CD4-positive, CD25-positive, alpha-beta regulatory T cell (primary cell): Measurements from ENCODE around the gene TXLNA. TPM values are rescaled to one million over a fixed set of nuclear protein-coding genes. Genes with fewer than 3 reads are reported as not detected.

Experiments
- ATAC-seq, 2 donors: fragments of 150-1000 bp; cut with Tn5 transposase; one replicate each; pipeline ENCODE4 v1.10.0; 2021; ENCODE audit warnings: low read depth in 2 of 2, moderate number of reproducible peaks in 2 of 2, moderate library complexity in 1 of 2
- DNase-seq, 3 donors: peaks; one replicate each; pipeline versions ENCODE4 v3.0.0 to v3.0.0-alpha.2; 2012 to 2022; ENCODE audit warnings: mixed read lengths in 1 of 3
- H3K27ac ChIP-seq: one replicate; pipeline ENCODE4 v1.7.0; 2013; ENCODE audit warnings: mild to moderate bottlenecking, low read length; ENCODE audit not compliant: insufficient read depth, poor library complexity, severe bottlenecking
- H3K27me3 ChIP-seq: one replicate; pipeline ENCODE4 v1.7.0; 2013; ENCODE audit warnings: low read length; ENCODE audit not compliant: control insufficient read depth, insufficient read depth
- H3K36me3 ChIP-seq: one replicate; pipeline ENCODE4 v1.7.0; 2013; ENCODE audit warnings: mild to moderate bottlenecking, low read length, moderate library complexity; ENCODE audit not compliant: control insufficient read depth, insufficient read depth
- H3K4me1 ChIP-seq: 2 replicates; pipeline ENCODE4 v1.7.0; 2013; ENCODE audit warnings: mild to moderate bottlenecking, low read length; ENCODE audit not compliant: insufficient read depth, control insufficient read depth, poor library complexity, severe bottlenecking
- H3K4me3 ChIP-seq: one replicate; pipeline ENCODE4 v1.7.0; 2013; ENCODE audit warnings: low read depth, mild to moderate bottlenecking, low read length, moderate library complexity
- H3K9me3 ChIP-seq, 2 experiments: 1 replicate in 1 of 2; 2 replicates in 1 of 2; pipeline ENCODE4 v1.7.0; 2013; ENCODE audit warnings: low read length in 2 of 2, mild to moderate bottlenecking in 1 of 2, moderate library complexity in 1 of 2; ENCODE audit not compliant: control insufficient read depth in 2 of 2
- H3K27ac Mint-ChIP-seq, 3 donors: one replicate each; pipeline ENCODE4 v1.8.0; 2020 to 2022; ENCODE audit warnings: mild to moderate bottlenecking in 3 of 3, mixed read lengths in 3 of 3, moderate library complexity in 2 of 3
- H3K27me3 Mint-ChIP-seq: one replicate; pipeline ENCODE4 v1.8.0; 2022; ENCODE audit warnings: mild to moderate bottlenecking, mixed read lengths
- H3K36me3 Mint-ChIP-seq: one replicate; pipeline ENCODE4 v1.8.0; 2020; ENCODE audit warnings: mixed read lengths
- H3K4me1 Mint-ChIP-seq, 4 donors: one replicate each; pipeline ENCODE4 v1.8.0; 2020 to 2022; ENCODE audit warnings: mixed read lengths in 4 of 4, mild to moderate bottlenecking in 1 of 4
- H3K4me3 Mint-ChIP-seq, 4 donors: one replicate each; pipeline ENCODE4 v1.8.0; 2020 to 2022; ENCODE audit warnings: mild to moderate bottlenecking in 4 of 4, mixed read lengths in 4 of 4, moderate library complexity in 3 of 4
- H3K9me3 Mint-ChIP-seq, 7 donors: one replicate each; pipeline ENCODE4 v1.8.0; 2020 to 2022; ENCODE audit warnings: mixed read lengths in 7 of 7, mild to moderate bottlenecking in 3 of 7, moderate library complexity in 2 of 7
- polyA plus RNA-seq, 4 donors: library from polyadenylated mRNA; unstranded; fragments of 300-500 nt; fragmentation: Illumina TruSeq; gene quantifications; one replicate each; pipeline ENCODE4 v1.2.3, GENCODE V29; 2021
- total RNA-seq: library from RNA; stranded (reverse); gene quantifications from one replicate; pipeline ENCODE4 v1.2.3, GENCODE V29; 2022

Gene TXLNA
- total and polyA plus RNA-seq, 5 donors from 2014 or later: 22.4 to 30.9 (median 25.0) TPM

DNA sequence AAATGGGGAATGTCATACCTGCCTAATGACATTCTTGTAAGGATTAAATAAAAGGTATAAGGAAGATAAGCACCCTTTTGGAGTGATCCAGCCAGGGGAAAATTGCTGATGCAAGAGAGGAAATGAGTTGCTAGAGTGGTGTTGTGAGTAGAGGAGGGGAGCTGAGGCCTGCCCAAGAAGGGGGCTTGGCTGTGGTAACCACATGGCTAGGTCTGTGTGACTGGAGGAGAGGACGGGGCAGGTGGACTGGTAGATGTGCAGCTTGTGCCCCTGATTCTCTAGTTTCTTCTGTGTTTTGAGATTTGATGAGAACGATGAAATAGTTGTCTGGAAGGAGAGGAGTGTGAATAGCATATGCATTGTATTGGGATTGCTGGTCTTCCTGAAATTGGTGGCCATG, 6.6 kb downstream of the TXLNA start:
- H3K27ac Mint-ChIP-seq: peak overlapping the region in 2 of 3 donors; percentile 37 to 61
- ATAC-seq (no peak), DNase-seq (no peak)
- no peak overlapping the region for H3K4me3 Mint-ChIP-seq
- peaks cover 26% of the 10 kb centered on the region for H3K4me1 ChIP-seq
- no peak overlapping the region for H3K4me3 ChIP-seq
- no peaks in the 10 kb centered on the region for H3K9me3 Mint-ChIP-seq
- no peak overlapping the region for H3K27ac ChIP-seq
- no peaks in the 10 kb centered on the region for H3K27me3 Mint-ChIP-seq
- peaks cover 11 to 49% (median 40%) of the 10 kb centered on the region in 4 donors for H3K4me1 Mint-ChIP-seq
- no peaks in the 10 kb centered on the region for H3K27me3 ChIP-seq
- no peaks in the 10 kb centered on the region for H3K9me3 ChIP-seq
- H3K36me3 ChIP-seq: peaks cover 67% of the 10 kb centered on the region
- H3K36me3 Mint-ChIP-seq: peaks cover 54% of the 10 kb centered on the region

DNA sequence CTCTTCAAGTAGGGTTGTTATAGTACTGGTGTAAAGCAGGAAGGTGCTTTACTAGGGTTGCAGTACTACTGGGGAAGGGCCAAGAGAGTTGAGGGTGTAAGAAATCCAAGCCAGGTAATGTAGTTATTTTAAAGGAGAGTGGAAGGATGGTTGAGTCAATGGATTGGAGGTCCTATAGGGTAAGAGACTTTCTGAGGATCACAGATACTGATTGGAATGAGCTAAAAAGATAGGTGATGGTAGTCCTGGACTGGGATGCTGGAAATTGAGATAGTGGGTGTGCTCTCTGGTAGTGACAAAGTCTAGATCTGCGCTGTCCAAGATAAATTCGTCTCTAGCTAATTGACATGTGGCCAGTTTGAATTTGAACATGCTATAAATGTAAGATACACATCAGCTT, 7.0 kb downstream of the TXLNA start:
- Mint-ChIP-seq H3K27me3 (no peaks in the 10 kb centered on the region), H3K4me3 (peak overlapping the region in 1 of 4 donors; percentile 10), H3K9me3 (no peaks in the 10 kb centered on the region), H3K27ac (peak overlapping the region in 1 of 3 donors; percentile 61), H3K4me1 (peaks cover 7 to 49% (median 36%) of the 10 kb centered on the region in 4 donors), H3K36me3 (peaks cover 58% of the 10 kb centered on the region)
- DNase-seq: no peak
- no peak for ATAC-seq
- Histone ChIP-seq H3K9me3 (no peaks in the 10 kb centered on the region), H3K27me3 (no peaks in the 10 kb centered on the region), H3K27ac (no peak overlapping the region), H3K4me1 (peaks cover 22% of the 10 kb centered on the region), H3K36me3 (peaks cover 70% of the 10 kb centered on the region), H3K4me3 (no peak overlapping the region)

DNA sequence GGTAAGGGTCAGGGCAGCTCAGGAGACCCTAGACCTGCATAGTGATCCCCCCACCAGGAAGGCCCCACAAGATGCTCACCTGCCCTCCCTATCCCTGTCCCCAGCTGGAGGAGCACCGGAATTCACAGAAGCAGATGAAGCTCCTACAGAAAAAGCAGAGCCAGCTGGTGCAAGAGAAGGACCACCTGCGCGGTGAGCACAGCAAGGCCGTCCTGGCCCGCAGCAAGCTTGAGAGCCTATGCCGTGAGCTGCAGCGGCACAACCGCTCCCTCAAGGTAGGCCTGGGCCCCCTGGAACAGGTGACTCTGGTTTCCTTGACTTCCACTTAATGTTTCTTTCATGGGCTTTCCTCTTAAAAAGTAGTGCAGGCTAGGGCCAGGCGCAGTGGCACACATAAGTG, 8.4 kb downstream of the TXLNA start:
- peaks cover 64% of the 10 kb centered on the region for H3K36me3 Mint-ChIP-seq
- H3K9me3 ChIP-seq: no peaks in the 10 kb centered on the region
- H3K4me1 ChIP-seq: peaks cover 10% of the 10 kb centered on the region
- H3K4me1 Mint-ChIP-seq: peaks cover 7 to 37% (median 29%) of the 10 kb centered on the region in 4 donors
- H3K27ac ChIP-seq: no peak overlapping the region
- H3K9me3 Mint-ChIP-seq: no peaks in the 10 kb centered on the region
- ATAC-seq (no peak), DNase-seq (no peak)
- H3K4me3 Mint-ChIP-seq: no peak overlapping the region
- no peak overlapping the region for H3K27ac Mint-ChIP-seq
- H3K27me3 ChIP-seq: no peaks in the 10 kb centered on the region
- H3K27me3 Mint-ChIP-seq: no peaks in the 10 kb centered on the region
- H3K36me3 ChIP-seq: peaks cover 78% of the 10 kb centered on the region
- no peak overlapping the region for H3K4me3 ChIP-seq

DNA sequence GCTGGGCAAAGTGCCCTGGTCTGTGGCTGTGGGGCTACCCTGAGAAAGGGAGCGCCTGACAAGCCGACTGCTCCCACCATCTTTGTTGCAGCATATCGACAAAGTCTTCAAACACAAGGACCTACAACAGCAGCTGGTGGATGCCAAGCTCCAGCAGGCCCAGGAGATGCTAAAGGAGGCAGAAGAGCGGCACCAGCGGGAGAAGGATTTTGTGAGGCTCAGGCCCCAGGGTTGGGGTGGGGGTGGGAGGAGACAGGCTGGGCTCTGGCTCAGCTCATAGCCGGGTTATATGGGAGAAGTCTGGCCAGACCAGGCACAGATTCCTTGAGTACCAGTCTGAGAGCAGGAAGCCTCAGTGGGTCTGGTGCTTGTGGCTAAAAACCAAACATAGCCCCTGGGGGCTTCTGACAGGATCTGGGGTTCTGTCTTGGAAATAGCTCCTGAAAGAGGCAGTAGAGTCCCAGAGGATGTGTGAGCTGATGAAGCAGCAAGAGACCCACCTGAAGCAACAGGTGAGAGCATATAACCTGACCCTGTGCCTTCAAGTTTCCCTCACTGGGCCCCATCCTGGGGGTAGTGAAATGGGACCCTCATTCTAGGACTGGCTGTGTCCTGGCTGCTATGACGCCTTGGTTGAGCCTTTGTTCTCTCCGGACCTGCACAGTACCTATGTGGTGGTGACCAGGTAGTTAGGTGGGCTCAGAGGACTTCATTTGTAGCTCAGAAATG, 12.9 kb downstream of the TXLNA start:
- no peaks in the 10 kb centered on the region for H3K27me3 ChIP-seq
- Mint-ChIP-seq H3K36me3 (peaks cover 59% of the 10 kb centered on the region), H3K27me3 (no peaks in the 10 kb centered on the region), H3K4me1 (peaks cover 6 to 38% (median 24%) of the 10 kb centered on the region in 4 donors), H3K4me3 (no peak overlapping the region), H3K27ac (peak overlapping the region in 1 of 3 donors; percentile 60), H3K9me3 (no peaks in the 10 kb centered on the region)
- H3K4me3 ChIP-seq: no peak overlapping the region
- H3K4me1 ChIP-seq: peaks cover 17% of the 10 kb centered on the region
- H3K36me3 ChIP-seq: peaks cover 82% of the 10 kb centered on the region
- no peak for DNase-seq
- H3K27ac ChIP-seq: no peak overlapping the region
- ATAC-seq: no peak
- no peaks in the 10 kb centered on the region for H3K9me3 ChIP-seq

- H3K27ac Mint-ChIP-seq: peak overlapping the region in 1 of 3 donors; percentile 82
- peaks cover 58% of the 10 kb centered on the region for H3K36me3 ChIP-seq
- peaks cover 6 to 48% (median 31%) of the 10 kb centered on the region in 4 donors for H3K4me1 Mint-ChIP-seq
- H3K27me3 ChIP-seq: no peaks in the 10 kb centered on the region
- H3K4me3 ChIP-seq: no peak overlapping the region
- H3K4me3 Mint-ChIP-seq: no peak overlapping the region
- no peak overlapping the region for H3K27ac ChIP-seq
- ATAC-seq: no peak
- no peaks in the 10 kb centered on the region for H3K9me3 ChIP-seq
- peaks cover 22% of the 10 kb centered on the region for H3K4me1 ChIP-seq
- H3K27me3 Mint-ChIP-seq: no peaks in the 10 kb centered on the region
- peaks cover 39% of the 10 kb centered on the region for H3K36me3 Mint-ChIP-seq
- no peaks in the 10 kb centered on the region for H3K9me3 Mint-ChIP-seq
- no peak for DNase-seq
These were observed 15.5 kb downstream of the TXLNA start for GRCh38 chr1:32194984-32195383.

DNA sequence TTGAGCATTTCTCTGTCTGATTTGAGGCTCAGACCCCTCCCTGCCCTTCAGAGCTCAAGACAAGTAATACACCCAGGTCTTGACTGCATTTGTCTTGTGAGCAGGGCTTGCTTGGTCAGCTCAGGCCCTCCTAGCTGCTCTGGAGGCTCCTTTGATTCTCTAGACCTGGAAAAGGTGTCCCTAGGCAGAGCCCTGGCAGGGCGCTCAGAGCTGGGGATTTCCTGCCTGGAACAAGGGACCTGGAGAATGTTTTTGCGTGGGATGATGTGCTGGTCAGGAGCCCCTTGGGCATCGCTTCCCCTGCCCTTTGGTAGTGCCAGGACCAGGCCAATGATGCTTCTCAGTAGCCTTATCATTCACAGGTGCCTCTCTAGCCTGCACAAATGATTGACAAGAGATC, 16.1 kb downstream of the TXLNA start:
- H3K36me3 Mint-ChIP-seq: peaks cover 36% of the 10 kb centered on the region
- no peaks in the 10 kb centered on the region for H3K9me3 Mint-ChIP-seq
- Histone ChIP-seq H3K36me3 (peaks cover 53% of the 10 kb centered on the region), H3K9me3 (no peaks in the 10 kb centered on the region), H3K4me1 (peaks cover 27% of the 10 kb centered on the region), H3K27ac (no peak overlapping the region), H3K4me3 (no peak overlapping the region), H3K27me3 (no peaks in the 10 kb centered on the region)
- H3K27ac Mint-ChIP-seq: peak overlapping the region in 2 of 3 donors; percentile 74 to 82
- no peak for ATAC-seq
- DNase-seq: no peak
- peaks cover 6 to 54% (median 35%) of the 10 kb centered on the region in 4 donors for H3K4me1 Mint-ChIP-seq
- no peaks in the 10 kb centered on the region for H3K27me3 Mint-ChIP-seq
- peak overlapping the region in 2 of 4 donors; percentile 52 to 77 for H3K4me3 Mint-ChIP-seq

DNA sequence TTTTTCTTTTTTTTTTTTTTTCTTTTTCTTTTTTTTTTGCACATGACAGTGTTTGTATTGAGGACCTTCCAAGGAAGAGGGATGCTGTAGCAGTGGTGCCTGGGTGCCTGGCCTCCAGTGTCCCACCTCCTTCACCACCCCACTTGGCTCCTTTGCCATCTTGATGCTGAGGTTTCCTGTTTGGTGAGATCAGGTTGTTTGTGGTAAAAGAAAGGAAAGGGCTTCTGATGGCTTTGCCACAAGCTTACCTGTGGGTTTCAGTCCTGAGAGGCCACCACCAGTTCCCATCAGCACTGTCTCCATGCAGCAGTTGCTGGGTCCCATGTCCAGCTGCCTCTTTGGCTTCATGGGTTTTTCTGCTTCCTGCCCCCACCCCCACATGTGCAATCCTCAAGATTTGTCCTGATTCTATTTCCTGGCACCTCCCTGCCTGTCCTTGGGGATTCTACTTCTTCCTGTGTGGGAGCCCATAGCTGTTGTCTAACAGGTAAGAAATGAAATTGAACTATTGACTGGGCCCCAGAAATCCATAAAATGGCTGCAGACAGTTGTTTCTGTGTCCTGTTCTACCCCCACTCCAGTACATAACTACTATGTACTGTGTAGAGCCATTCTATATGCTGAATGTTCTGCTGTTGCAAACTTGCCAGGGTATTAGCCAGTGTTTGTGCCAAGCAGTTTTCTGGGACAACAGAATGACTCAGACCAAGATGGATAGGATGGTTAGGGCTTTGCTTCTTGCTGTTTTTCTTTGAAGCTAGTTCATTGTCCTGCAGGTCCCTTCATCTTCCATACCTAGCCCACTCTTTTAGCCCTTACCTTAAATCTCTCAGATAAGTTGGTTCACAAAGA, 16.7 kb downstream of the TXLNA start:
- H3K27ac ChIP-seq: peak overlapping the region; percentile 5
- H3K27me3 Mint-ChIP-seq: no peaks in the 10 kb centered on the region
- DNase-seq: peak in 2 of 3 donors; percentile 11 to 54
- H3K9me3 Mint-ChIP-seq: no peaks in the 10 kb centered on the region
- peaks cover 6 to 54% (median 35%) of the 10 kb centered on the region in 4 donors for H3K4me1 Mint-ChIP-seq
- peaks cover 33% of the 10 kb centered on the region for H3K36me3 Mint-ChIP-seq
- peaks cover 47% of the 10 kb centered on the region for H3K36me3 ChIP-seq
- H3K27ac Mint-ChIP-seq: peak overlapping the region; percentile 20 to 83 (median 82)
- no peak for ATAC-seq
- H3K4me3 Mint-ChIP-seq: peak overlapping the region; percentile 30 to 83 (median 75)
- no peaks in the 10 kb centered on the region for H3K27me3 ChIP-seq
- H3K9me3 ChIP-seq: no peaks in the 10 kb centered on the region
- H3K4me3 ChIP-seq: peak overlapping the region; percentile 41
- peaks cover 34% of the 10 kb centered on the region for H3K4me1 ChIP-seq
